ENCODE results near the gene CNTLN. TPM values are rescaled to one million over a fixed set of nuclear protein-coding genes. Genes with fewer than 3 reads are reported as not detected.
A peak's percentile ranks its signal among the peaks of the same experiment; 100 is the strongest.

CNTLN gene
- total RNA-seq, 1 donor, result 17.7 TPM

DNA sequence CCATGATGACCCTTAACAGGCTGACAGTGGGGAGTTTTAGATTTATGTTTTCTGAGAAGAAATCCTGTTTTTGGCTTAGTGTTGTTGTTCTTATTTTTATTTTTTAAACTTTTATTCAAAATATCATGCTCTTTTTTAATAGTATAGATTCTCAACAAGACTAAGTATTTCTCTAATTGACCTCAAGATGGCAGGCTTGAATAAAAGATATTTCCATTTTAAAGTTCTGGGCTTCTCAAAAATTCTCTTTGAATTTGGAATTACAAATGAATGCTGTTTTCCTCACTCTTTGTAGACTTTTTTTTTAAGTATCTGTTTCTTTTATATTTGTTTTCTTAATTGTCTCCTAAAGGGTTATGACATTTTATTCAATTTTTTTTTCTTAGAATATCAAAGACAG, 394.0 kb downstream of the CNTLN start:
- H3K27me3 ChIP-seq (ENCODE audit: insufficient read depth, low read length), result no peaks in the 10 kb centered on the region
- no peak for DNase-seq (ENCODE audit: insufficient read length, low spot score, missing footprints)
- H2AFZ ChIP-seq (ENCODE audit: low read length), result no peak overlapping the region
- H4K20me1 ChIP-seq (ENCODE audit: insufficient read depth, low read length), result no peaks in the 10 kb centered on the region
- peaks cover 4% of the 10 kb centered on the region for H3K4me1 ChIP-seq (ENCODE audit: insufficient read depth, low read length)
- no peak overlapping the region for H3K4me3 ChIP-seq (ENCODE audit: insufficient read depth, low read length)
- H3K79me2 ChIP-seq (ENCODE audit: insufficient read depth, low read length), result no peaks in the 10 kb centered on the region
- no peaks in the 10 kb centered on the region for H3K36me3 ChIP-seq (ENCODE audit: insufficient read depth, low read length)
- no peak overlapping the region for H3K4me2 ChIP-seq (ENCODE audit: insufficient read depth, low read length)
- H3K27ac ChIP-seq (ENCODE audit: low read depth, low read length), result no peak overlapping the region
- TF ChIP-seq, protein P1, sequence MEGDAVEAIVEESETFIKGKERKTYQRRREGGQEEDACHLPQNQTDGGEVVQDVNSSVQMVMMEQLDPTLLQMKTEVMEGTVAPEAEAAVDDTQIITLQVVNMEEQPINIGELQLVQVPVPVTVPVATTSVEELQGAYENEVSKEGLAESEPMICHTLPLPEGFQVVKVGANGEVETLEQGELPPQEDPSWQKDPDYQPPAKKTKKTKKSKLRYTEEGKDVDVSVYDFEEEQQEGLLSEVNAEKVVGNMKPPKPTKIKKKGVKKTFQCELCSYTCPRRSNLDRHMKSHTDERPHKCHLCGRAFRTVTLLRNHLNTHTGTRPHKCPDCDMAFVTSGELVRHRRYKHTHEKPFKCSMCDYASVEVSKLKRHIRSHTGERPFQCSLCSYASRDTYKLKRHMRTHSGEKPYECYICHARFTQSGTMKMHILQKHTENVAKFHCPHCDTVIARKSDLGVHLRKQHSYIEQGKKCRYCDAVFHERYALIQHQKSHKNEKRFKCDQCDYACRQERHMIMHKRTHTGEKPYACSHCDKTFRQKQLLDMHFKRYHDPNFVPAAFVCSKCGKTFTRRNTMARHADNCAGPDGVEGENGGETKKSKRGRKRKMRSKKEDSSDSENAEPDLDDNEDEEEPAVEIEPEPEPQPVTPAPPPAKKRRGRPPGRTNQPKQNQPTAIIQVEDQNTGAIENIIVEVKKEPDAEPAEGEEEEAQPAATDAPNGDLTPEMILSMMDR (IDR thresholded peaks at IDR 0.05; ENCODE audit: extremely low read depth, low read depth, low read length), result peak; percentile 36
- no peaks in the 10 kb centered on the region for H3K9me3 ChIP-seq (ENCODE audit: low read depth, low read length)

DNA sequence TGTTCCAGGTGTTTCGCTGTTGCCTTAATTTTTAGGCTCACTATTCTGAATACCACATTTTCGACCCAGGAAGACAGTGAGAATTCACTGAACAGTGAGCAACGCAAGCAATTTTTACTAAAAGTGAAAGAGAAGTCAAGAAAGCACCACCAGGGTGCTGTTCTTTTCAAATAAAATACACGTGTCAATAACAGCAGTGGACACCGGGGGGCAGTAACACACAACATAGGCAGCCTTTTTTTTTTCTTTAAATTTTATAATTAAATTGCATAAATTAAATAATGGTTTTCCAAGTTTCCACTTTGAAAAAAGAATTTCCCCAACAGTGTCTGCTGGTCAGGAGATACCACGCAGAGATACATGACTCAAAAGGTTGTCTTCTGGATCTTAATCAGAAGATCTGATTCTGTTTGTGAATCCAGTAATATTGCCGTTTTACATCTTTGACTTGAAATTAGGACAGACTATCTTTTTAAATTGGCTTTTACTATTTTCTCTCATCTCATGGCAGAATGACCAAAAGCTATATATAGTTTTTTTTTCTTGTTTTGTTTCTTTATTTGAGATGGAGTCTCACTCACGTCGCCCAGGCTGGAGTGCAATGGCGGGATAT, 396.9 kb downstream of the CNTLN start:
- Histone ChIP-seq H3K4me2 (ENCODE audit: insufficient read depth, low read length) (peak overlapping the region; percentile 87), H2AFZ (ENCODE audit: low read length) (peak overlapping the region; percentile 85)
- DNase-seq (ENCODE audit: insufficient read length, low spot score, missing footprints), result peak; percentile 35

GRCh38 chr9:17532461-17532860, 397.6 kb downstream of the CNTLN start:
- no peaks in the 10 kb centered on the region for H3K36me3 ChIP-seq (ENCODE audit: insufficient read depth, low read length)
- no peak overlapping the region for H3K4me2 ChIP-seq (ENCODE audit: insufficient read depth, low read length)
- no peaks in the 10 kb centered on the region for H3K9me3 ChIP-seq (ENCODE audit: low read depth, low read length)
- H2AFZ ChIP-seq (ENCODE audit: low read length), result no peak overlapping the region
- no peak overlapping the region for H3K4me3 ChIP-seq (ENCODE audit: insufficient read depth, low read length)
- peaks cover 6% of the 10 kb centered on the region for H3K27me3 ChIP-seq (ENCODE audit: insufficient read depth, low read length)
- H3K27ac ChIP-seq (ENCODE audit: low read depth, low read length), result no peak overlapping the region
- TF ChIP-seq, protein P1 (IDR thresholded peaks at IDR 0.05; ENCODE audit: extremely low read depth, low read depth, low read length), result no peak
- H3K79me2 ChIP-seq (ENCODE audit: insufficient read depth, low read length), result no peaks in the 10 kb centered on the region
- peaks cover 4% of the 10 kb centered on the region for H3K4me1 ChIP-seq (ENCODE audit: insufficient read depth, low read length)
- H4K20me1 ChIP-seq (ENCODE audit: insufficient read depth, low read length), result no peaks in the 10 kb centered on the region
- DNase-seq (ENCODE audit: insufficient read length, low spot score, missing footprints), result no peak

More for the DNA sequence above, 396.9 kb downstream of the CNTLN start:
- no peaks in the 10 kb centered on the region for H3K79me2 ChIP-seq (ENCODE audit: insufficient read depth, low read length)
- TF ChIP-seq, protein P1 (IDR thresholded peaks at IDR 0.05; ENCODE audit: extremely low read depth, low read depth, low read length), result peak; percentile 78
- no peaks in the 10 kb centered on the region for H3K9me3 ChIP-seq (ENCODE audit: low read depth, low read length)
- H3K27me3 ChIP-seq (ENCODE audit: insufficient read depth, low read length), result peaks cover 6% of the 10 kb centered on the region
- H3K4me1 ChIP-seq (ENCODE audit: insufficient read depth, low read length), result peaks cover 4% of the 10 kb centered on the region
- peak overlapping the region; percentile 57 for H3K4me3 ChIP-seq (ENCODE audit: insufficient read depth, low read length)
- no peak overlapping the region for H3K27ac ChIP-seq (ENCODE audit: low read depth, low read length)
- H4K20me1 ChIP-seq (ENCODE audit: insufficient read depth, low read length), result no peaks in the 10 kb centered on the region
- no peaks in the 10 kb centered on the region for H3K36me3 ChIP-seq (ENCODE audit: insufficient read depth, low read length)

DNA sequence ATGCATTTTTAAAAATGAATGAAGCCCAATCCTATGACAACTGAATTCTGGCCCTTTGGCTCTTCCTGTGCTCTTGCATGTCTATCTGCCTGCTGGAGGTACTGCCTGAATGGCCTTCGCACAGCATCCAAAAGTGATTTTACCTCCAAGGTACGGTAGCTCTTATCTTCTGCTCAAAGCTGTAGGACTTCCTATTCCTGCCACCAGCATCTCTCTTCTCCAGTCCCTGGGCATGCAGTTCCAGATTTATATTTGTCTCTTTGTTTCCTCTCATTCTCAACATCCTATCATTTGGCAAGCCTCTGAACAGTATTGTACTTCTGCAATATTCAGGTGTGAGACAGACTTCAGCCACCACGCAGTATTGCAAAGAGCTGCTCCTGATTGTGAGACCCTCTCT, 400.3 kb downstream of the CNTLN start:
- Histone ChIP-seq H3K79me2 (ENCODE audit: insufficient read depth, low read length) (no peaks in the 10 kb centered on the region), H2AFZ (ENCODE audit: low read length) (no peak overlapping the region)

More for the DNA sequence above, 400.3 kb downstream of the CNTLN start:
- no peaks in the 10 kb centered on the region for H3K36me3 ChIP-seq (ENCODE audit: insufficient read depth, low read length)
- no peaks in the 10 kb centered on the region for H4K20me1 ChIP-seq (ENCODE audit: insufficient read depth, low read length)
- H3K9me3 ChIP-seq (ENCODE audit: low read depth, low read length), result no peaks in the 10 kb centered on the region
- no peak overlapping the region for H3K27ac ChIP-seq (ENCODE audit: low read depth, low read length)
- DNase-seq (ENCODE audit: insufficient read length, low spot score, missing footprints), result no peak
- peaks cover 4% of the 10 kb centered on the region for H3K4me1 ChIP-seq (ENCODE audit: insufficient read depth, low read length)
- H3K27me3 ChIP-seq (ENCODE audit: insufficient read depth, low read length), result peaks cover 6% of the 10 kb centered on the region
- TF ChIP-seq, protein P1 (IDR thresholded peaks at IDR 0.05; ENCODE audit: extremely low read depth, low read depth, low read length), result no peak
- H3K4me3 ChIP-seq (ENCODE audit: insufficient read depth, low read length), result no peak overlapping the region
- H3K4me2 ChIP-seq (ENCODE audit: insufficient read depth, low read length), result no peak overlapping the region
